Gastroesophageal sphincter (tissue), 3 donors: Measurements from ENCODE around the gene LUC7L.

ENCODE experiments used
- EP300 ChIP-seq: sonication (generic); formaldehyde crosslinking; IDR thresholded peaks from one replicate; pipeline ENCODE4 v1.6.1; 2017; ENCODE audit warnings: antibody characterized with exemption, mild to moderate bottlenecking
- POLR2A ChIP-seq, 2 donors: fragments of 450-650 bp; IDR thresholded peaks; one replicate each; pipeline ENCODE4 v1.6.1; 2017; ENCODE audit warnings: antibody characterized with exemption in 2 of 2, mild to moderate bottlenecking in 2 of 2, moderate library complexity in 1 of 2
- TF ChIP-seq, protein P1 (sequence below), 4 experiments: fragments of 200-600 bp in 2 of 4; fragments of 450-650 bp in 2 of 4; sonication (generic) in 1 of 4; IDR thresholded peaks; one replicate each; pipeline ENCODE4 v1.5.1; 2017 to 2019; ENCODE audit warnings: antibody characterized with exemption in 4 of 4, mild to moderate bottlenecking in 2 of 4, moderate library complexity in 2 of 4

DNA sequence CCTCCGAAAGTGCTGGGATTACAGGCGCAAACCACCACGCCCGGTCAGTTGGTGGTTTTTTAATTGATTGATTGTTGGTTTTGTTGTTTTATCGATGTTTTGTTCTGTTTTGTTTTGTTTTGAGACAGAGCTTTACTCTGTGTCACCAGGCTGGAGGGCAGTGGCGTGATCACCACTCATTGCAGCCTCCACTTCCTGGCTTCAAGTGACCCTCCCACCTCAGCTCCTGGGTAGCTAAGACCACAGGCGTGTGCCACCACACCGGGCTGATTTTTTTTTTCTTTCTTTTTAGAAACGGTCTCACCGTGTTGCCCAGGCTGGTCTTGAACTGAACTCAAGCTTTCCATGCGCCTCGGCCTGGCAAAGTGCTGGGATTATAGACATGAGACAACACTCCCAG, 17.8 kb upstream of the LUC7L start:
- TF ChIP-seq, protein P1, sequence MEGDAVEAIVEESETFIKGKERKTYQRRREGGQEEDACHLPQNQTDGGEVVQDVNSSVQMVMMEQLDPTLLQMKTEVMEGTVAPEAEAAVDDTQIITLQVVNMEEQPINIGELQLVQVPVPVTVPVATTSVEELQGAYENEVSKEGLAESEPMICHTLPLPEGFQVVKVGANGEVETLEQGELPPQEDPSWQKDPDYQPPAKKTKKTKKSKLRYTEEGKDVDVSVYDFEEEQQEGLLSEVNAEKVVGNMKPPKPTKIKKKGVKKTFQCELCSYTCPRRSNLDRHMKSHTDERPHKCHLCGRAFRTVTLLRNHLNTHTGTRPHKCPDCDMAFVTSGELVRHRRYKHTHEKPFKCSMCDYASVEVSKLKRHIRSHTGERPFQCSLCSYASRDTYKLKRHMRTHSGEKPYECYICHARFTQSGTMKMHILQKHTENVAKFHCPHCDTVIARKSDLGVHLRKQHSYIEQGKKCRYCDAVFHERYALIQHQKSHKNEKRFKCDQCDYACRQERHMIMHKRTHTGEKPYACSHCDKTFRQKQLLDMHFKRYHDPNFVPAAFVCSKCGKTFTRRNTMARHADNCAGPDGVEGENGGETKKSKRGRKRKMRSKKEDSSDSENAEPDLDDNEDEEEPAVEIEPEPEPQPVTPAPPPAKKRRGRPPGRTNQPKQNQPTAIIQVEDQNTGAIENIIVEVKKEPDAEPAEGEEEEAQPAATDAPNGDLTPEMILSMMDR (IDR thresholded peaks at IDR 0.05): no peak
- TF ChIP-seq EP300 (no peak), POLR2A (IDR thresholded peaks at IDR 0.05) (no peak)
